ENCODE data around the gene GPR132. TPM values are rescaled to one million over a fixed set of nuclear protein-coding genes. Genes with fewer than 3 reads are reported as not detected.

GPR132 gene
- total RNA-seq, 2 experiments from 2014 or later = 64.4 to 66.7 TPM

DNA sequence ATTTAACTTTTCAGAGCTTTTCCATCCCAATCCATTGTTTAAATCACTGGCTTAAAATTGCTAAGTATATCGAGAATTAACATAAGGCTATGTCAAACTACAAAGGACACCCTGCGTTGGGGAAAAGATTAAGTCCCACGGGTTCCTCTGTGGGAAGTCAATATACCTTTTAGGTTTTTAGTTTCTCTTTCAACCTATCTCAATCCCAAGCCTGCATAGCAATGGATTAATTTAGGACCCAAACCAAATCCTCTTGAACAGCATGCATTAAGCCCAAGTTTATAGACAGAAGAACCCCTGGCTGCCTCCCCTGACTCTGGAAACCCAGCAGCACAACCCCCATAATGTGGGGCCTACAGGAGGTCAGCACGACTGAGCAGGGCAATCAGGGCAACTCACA is 50.6 kb downstream of the GPR132 start:
- no peak for DNase-seq
- H3K9me3 ChIP-seq (ENCODE audit: control insufficient read depth in 1 of 2, insufficient read depth in 1 of 2, low read length in 2 of 2) = no peaks in the 10 kb centered on the region
- peak overlapping the region in 1 of 2 donors; percentile 69 for H3K27ac ChIP-seq (ENCODE audit: low read depth in 1 of 2, low read length in 2 of 2)
- peaks cover 23% of the 10 kb centered on the region for H3K36me3 ChIP-seq (ENCODE audit: insufficient read depth, low read length)
- Mint-ChIP-seq H3K4me3 (no peak overlapping the region), H3K36me3 (ENCODE audit: low read depth) (peaks cover 14% of the 10 kb centered on the region), H3K27me3 (no peaks in the 10 kb centered on the region), H3K27ac (peak overlapping the region; percentile 57), H3K4me1 (ENCODE audit: low read depth) (peaks cover 57% of the 10 kb centered on the region), H3K9me3 (no peaks in the 10 kb centered on the region)
- no peaks in the 10 kb centered on the region for H3K27me3 ChIP-seq (ENCODE audit: control insufficient read depth in 1 of 2, insufficient read depth in 2 of 2, low read length in 2 of 2)
- ATAC-seq (ENCODE audit: poor library complexity) = no peak
- TF ChIP-seq, protein P1, sequence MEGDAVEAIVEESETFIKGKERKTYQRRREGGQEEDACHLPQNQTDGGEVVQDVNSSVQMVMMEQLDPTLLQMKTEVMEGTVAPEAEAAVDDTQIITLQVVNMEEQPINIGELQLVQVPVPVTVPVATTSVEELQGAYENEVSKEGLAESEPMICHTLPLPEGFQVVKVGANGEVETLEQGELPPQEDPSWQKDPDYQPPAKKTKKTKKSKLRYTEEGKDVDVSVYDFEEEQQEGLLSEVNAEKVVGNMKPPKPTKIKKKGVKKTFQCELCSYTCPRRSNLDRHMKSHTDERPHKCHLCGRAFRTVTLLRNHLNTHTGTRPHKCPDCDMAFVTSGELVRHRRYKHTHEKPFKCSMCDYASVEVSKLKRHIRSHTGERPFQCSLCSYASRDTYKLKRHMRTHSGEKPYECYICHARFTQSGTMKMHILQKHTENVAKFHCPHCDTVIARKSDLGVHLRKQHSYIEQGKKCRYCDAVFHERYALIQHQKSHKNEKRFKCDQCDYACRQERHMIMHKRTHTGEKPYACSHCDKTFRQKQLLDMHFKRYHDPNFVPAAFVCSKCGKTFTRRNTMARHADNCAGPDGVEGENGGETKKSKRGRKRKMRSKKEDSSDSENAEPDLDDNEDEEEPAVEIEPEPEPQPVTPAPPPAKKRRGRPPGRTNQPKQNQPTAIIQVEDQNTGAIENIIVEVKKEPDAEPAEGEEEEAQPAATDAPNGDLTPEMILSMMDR (IDR thresholded peaks at IDR 0.05) = no peak
- ChIA-PET POLR2A (no interaction called here), CTCF (interaction anchor here (5.3 kb wide), 1 partner anchor 31 kb away, joined by 23 read pairs; no protein-coding TSS in a partner anchor)
- intact Hi-C loops (cut with DNase I, micrococcal nuclease) = no loop called here
- H3K4me1 ChIP-seq (ENCODE audit: insufficient read depth, low read length) = peaks cover 67% of the 10 kb centered on the region
- no peak overlapping the region for H3K4me3 ChIP-seq (ENCODE audit: low read length)

DNA sequence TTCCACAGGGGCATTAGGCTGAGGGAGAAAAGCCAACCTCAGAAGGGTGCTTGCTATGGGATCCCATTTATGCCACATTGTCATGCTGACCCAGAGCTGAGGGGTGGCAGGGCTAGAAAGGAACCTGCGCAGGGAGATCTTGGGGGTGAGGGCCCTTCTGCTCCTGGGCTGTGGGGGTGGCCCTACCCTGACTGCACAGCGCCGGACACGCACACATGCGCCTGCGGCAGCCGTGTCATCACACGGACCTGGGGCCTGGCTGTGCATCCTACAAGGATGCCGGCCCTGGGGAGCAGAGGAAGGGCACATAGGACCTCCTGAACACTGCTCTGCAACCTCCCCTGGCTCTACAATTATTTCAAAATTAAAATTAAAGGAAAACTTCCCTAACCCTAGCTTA is 51.2 kb downstream of the GPR132 start:
- Histone ChIP-seq H3K4me1 (ENCODE audit: insufficient read depth, low read length) (peaks cover 61% of the 10 kb centered on the region), H3K36me3 (ENCODE audit: insufficient read depth, low read length) (peaks cover 29% of the 10 kb centered on the region), H3K9me3 (ENCODE audit: control insufficient read depth in 1 of 2, insufficient read depth in 1 of 2, low read length in 2 of 2) (no peaks in the 10 kb centered on the region), H3K27me3 (ENCODE audit: control insufficient read depth in 1 of 2, insufficient read depth in 2 of 2, low read length in 2 of 2) (no peaks in the 10 kb centered on the region), H3K4me3 (ENCODE audit: low read length) (no peak overlapping the region), H3K27ac (ENCODE audit: low read depth in 1 of 2, low read length in 2 of 2) (no peak overlapping the region)
- ChIA-PET CTCF (interaction anchor here (5.3 kb wide), 1 partner anchor 31 kb away, joined by 23 read pairs; no protein-coding TSS in a partner anchor), POLR2A (no interaction called here)
- intact Hi-C loops (cut with DNase I, micrococcal nuclease) = no loop called here
- no peak for DNase-seq
- Mint-ChIP-seq H3K36me3 (ENCODE audit: low read depth) (peaks cover 18% of the 10 kb centered on the region), H3K27me3 (no peaks in the 10 kb centered on the region), H3K9me3 (no peaks in the 10 kb centered on the region), H3K4me1 (ENCODE audit: low read depth) (peaks cover 51% of the 10 kb centered on the region), H3K4me3 (peak overlapping the region; percentile 32), H3K27ac (peak overlapping the region; percentile 57)
- TF ChIP-seq, protein P1 (IDR thresholded peaks at IDR 0.05) = no peak
- no peak for ATAC-seq (ENCODE audit: poor library complexity)

DNA sequence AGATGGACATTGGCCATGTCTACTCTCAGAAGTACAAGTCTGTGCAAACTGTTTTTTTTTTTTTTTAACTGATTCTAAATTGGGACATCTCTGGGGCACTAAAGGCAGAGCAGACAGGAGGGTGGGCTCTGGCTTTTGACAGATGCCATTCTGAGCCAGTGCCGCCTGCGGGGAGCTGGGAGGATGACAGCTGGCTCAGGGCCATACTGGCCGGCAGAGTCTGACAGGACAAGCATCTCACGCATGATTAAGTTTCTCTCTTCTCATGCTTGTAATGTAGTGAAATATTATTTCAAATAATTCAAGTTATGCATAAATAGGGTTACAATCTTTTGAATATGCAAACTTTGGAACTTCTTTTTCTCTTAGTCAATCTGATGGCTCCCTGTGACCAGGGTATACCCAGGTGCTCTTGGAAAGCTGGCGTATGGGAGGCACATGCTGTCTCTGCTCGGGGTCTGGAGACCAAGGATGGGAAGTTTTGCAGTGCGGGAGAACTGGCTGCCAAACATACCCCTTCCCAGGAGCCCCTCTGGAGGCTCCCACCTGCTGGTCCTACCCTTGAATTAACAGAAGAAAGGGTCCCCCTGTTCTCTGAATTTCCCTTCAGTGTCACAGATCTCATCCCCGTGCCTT is 52.0 kb downstream of the GPR132 start:
- H3K27ac ChIP-seq (ENCODE audit: low read depth in 1 of 2, low read length in 2 of 2) = no peak overlapping the region
- H3K9me3 ChIP-seq (ENCODE audit: control insufficient read depth in 1 of 2, insufficient read depth in 1 of 2, low read length in 2 of 2) = no peaks in the 10 kb centered on the region
- CTCF ChIA-PET = interaction anchor here (5.3 kb wide), 1 partner anchor 32 kb away, joined by 23 read pairs; no protein-coding TSS in a partner anchor
- TF ChIP-seq, protein P1 (IDR thresholded peaks at IDR 0.05) = no peak
- no peaks in the 10 kb centered on the region for H3K27me3 Mint-ChIP-seq
- H3K36me3 Mint-ChIP-seq (ENCODE audit: low read depth) = peaks cover 20% of the 10 kb centered on the region
- H3K36me3 ChIP-seq (ENCODE audit: insufficient read depth, low read length) = peaks cover 29% of the 10 kb centered on the region
- intact Hi-C loops (cut with DNase I, micrococcal nuclease) = no loop called here
- no peaks in the 10 kb centered on the region for H3K27me3 ChIP-seq (ENCODE audit: control insufficient read depth in 1 of 2, insufficient read depth in 2 of 2, low read length in 2 of 2)
- no peak overlapping the region for H3K4me3 Mint-ChIP-seq
- no peak overlapping the region for H3K4me3 ChIP-seq (ENCODE audit: low read length)
- POLR2A ChIA-PET = no interaction called here
- H3K4me1 ChIP-seq (ENCODE audit: insufficient read depth, low read length) = peaks cover 55% of the 10 kb centered on the region
- ATAC-seq (ENCODE audit: poor library complexity) (no peak), DNase-seq (no peak)
- H3K9me3 Mint-ChIP-seq = no peaks in the 10 kb centered on the region
- H3K4me1 Mint-ChIP-seq (ENCODE audit: low read depth) = peaks cover 47% of the 10 kb centered on the region
- H3K27ac Mint-ChIP-seq = no peak overlapping the region
